Amniotic epithelial cell (primary cell): ENCODE results near the gene ANKRD29.

Source experiments
- DNase-seq: peaks from one replicate; pipeline ENCODE4 v3.0.0-alpha.2; 2010; ENCODE audit warnings: low read depth

Gene ANKRD29, protein sequence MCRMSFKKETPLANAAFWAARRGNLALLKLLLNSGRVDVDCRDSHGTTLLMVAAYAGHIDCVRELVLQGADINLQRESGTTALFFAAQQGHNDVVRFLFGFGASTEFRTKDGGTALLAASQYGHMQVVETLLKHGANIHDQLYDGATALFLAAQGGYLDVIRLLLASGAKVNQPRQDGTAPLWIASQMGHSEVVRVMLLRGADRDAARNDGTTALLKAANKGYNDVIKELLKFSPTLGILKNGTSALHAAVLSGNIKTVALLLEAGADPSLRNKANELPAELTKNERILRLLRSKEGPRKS

DNA sequence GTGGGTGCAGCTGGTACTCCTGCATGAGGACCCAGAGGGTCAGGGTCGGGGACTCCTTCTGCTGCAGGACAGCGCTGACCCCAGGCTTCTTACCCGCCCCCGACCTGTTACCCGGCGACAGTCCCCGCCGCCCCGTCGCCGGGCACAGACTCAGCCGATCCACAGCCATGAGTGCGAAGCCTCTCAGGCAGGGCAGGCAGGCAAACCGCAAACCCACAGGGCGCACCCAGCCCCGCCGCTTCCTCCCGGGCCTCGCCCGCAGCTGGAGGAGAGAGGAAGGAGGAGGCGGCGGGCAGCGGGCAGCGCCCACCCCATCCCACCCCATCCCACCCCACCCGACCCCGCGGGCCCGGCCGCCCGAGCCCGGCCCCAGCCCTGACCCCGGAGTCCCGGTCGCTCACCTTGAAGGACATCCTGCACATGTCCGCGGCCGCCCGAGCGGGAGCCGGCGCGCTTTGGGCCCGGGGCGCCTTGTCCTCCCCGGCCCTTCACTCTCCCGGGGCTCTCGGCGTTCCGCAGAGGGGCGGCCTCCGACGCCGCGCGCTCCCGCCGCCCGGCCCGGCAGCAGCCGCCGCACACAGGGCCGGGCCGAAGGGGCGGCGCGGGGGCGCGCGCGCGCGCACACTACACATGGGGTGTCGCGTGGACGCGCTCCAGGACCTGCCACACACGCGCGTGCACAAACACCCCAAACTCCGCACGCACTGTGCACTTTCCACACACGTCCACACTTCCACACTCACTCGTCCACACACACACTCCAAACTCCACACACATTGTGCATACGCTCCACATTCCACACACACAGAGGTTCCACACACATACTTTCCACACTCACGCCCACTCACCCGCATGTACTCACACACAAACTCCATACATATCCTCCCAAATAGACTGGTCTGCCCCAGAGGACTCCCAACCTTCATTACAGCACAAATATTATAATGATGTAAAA lies at the start of gene ANKRD29:
Gene ANKRD29 (minus strand): TSS at position 603 of the 955 bp plus-strand sequence. CDS start 181 bp downstream, at position 422.
- no peak for DNase-seq

DNA sequence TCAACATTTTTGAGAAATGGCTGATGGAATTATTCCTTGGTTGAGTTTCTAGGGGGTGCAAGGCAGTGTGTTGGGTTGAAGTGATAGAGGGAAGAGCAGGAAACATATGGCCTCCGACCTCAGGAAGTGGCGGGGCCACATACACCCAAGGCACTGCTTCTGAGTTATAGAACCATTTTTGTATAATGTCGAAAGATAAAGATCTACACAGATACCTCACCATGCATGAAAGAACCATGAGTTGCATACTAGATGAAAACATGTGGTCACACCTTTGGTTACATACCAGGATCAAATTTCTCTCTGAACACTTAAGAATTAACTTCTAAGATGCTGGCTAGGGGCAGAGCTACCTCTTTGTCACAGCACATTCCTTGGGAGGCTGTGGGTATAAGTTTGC lies 49.7 kb upstream of the ANKRD29 start:
- no peak for DNase-seq

DNA sequence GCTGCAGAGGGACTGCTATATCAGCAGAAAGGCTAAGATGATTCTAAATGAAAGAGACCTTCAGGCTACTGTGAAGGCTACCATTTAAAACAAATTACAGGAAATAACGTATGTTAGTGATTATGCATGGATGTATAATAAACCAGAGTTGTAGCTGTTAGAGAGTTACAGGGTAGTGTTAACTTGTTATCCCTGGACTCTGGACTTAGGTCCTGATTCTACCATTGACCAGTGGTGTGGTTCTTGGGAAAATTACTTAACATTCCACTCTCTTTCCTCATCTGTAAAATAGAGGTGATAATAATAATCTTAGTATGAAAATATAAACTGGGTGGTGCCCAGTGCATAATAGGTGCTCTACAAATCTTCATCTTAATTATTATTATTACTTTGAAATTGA lies 48.7 kb upstream of the ANKRD29 start:
- no peak for DNase-seq

DNA sequence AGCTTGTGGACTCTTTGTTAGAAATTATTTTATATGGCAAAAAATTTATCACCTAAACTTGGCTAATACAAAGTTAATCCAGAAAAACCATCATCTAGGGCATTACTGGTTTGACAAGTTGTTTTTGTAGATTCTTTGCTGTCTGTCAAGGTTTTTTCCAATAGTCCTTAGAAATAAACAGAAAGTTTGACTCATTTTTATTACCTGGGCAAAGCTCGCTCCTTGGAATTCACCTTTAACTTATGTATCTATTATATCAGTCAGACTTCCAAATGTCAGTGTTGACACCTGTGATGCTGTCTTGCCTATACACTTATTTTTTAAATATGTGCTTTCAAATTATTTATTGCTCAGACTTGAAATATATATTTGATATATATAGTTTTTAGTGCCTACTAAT lies 48.2 kb upstream of the ANKRD29 start:
- no peak for DNase-seq

DNA sequence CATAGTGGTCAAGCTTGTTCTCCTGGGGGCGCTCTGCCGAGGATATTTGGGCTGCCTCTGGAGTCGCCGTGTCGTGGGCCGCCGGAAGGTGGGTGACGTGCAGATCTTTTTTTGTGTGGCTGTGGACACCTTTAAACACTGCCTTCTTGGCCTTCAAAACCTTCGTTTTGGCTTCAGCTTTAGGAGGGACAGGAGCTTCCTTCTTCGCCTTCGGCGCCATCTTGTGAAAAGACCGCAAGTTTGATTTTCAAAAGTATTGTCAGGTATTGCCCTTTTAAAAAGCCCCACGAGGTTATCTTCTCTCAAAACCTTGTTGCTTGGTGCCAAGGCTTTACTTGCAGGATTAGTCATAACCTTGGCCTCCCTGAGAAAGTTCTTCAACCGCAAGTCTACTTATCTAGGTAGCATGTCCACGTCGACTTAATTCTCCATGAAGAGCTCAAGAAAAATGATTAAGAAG lies 47.4 kb upstream of the ANKRD29 start:
- DNase-seq = peak; percentile 99

DNA sequence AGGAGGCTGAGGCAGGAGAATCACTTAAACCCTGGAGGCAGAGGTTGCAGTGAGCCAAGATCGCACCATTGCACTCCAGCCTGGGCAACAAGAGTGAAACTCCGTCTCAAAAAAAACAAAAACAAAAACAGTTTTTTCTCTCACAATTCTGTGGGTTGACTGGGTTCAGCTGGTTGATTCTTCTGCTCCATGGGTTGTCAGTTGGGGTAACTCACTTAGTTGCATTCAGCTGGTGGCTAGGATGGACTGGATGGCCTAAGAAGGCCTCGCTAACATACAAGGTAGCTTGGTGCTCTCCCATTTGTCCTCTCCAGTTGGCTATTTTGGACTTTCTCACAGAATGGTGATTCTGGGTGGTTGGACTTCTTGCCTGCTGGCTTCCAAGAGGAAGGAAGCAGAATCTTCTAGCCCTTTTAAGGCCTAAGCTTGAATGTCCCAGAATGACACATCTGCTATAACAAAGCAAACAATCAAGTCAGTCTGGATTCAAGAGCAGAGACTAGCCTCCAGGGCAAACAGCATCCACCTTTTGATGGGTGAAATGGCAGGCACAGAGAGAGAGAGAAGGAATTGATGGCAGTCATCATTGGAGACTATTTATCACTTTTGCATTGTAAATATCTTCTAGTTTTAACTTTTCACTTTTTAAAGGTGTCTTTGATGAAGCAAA lies 44.4 kb upstream of the ANKRD29 start:
- DNase-seq = no peak

DNA sequence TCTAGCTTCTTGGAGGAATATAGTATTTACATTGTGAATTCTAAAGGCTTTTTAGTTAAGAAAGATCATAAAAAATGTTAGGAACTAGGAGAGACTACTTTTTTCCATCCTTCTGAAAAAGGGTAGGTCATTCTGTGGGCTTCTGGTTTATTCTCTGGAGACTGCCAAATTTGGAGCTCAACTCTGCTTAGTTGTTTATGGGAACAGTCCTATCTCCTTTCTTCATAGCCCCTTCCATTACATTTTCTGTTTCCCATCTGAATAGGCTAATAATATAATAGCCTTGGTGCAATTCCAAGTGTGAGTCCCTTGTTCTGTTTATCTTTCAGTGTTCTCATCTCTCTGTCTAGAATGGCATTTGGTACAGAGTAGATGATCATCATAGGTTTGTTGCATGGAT lies 42.1 kb upstream of the ANKRD29 start:
- no peak for DNase-seq

DNA sequence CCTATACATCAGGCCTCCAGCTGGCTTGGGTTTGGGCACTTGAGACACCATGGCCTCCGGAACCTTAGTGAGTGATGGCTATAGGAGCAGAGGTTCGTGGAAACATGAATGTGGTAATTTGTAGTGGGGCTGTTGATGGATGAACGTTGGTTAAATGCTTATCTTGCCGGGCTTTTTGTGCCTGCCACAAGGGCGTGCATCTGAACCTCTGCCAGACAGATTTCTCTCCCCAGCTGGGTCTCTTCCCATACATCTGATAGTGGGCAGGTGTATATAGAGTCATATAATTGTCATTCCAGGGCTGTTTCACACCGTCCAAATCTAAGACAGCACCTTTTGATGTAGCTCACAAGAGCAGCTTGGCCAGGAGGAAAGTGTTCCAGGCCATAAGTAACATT lies 41.3 kb upstream of the ANKRD29 start:
- DNase-seq = peak; percentile 87

DNA sequence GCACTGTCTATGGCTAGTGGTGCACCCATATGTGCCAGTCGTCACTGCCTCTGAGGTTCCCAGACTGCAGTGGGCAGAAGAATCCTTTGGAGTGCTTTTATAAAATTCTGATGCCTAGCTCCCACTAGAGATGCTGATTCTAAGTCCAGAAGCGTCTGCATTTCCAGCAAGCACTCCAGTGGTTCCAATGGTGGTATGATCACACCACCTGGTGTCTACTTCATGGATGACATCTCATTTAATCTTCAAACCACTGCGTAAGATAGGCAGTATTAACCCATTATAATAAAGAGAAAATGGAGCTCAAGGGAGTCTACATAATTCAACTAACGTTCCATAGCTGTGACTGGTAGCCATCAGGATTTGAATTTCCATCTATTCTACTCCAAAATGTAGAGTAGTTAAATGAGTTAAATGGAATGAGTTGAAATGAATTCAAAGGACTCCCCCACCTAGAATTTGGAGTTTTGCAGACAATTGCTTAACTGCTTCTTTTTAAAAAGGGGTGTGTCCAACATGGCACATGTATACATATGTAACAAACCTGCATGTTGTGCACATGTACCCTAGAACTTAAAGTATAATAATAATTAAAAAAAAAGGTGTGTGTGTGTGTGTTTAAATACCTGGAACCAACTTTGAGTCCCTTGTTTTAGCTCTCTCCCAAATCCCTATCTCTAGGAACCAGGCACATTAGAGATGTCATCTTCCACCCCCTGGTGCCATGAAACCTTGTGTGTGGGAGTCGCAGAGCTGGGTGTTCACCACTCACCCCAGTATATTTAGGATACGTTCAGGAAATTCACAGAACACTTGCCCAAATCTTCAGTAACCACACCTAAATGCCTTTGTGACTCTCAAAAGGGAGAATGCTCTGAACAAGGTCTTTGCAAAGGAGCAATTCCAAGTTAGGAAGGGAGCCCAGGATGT lies 40.6 kb upstream of the ANKRD29 start:
- peak; percentile 82 for DNase-seq

DNA sequence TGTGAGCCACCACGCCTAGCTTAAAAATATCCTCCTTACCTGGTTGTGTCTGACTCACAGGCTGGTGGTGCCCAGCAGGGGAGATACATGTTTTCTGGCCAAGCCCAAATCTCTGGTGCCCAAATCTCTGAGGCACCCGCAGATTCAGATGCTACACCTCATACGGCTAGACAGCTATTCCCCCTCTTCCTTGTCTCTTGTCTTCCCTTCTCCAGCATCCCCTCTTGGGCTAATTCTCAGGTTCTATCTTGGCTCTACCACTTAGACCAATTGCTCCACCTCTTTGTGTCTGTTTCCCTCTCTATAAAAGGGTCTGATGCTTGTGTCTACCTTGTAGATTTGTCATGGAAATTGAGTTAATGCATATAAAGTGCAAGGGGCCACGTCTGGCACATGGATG lies 39.9 kb upstream of the ANKRD29 start:
- DNase-seq = no peak

DNA sequence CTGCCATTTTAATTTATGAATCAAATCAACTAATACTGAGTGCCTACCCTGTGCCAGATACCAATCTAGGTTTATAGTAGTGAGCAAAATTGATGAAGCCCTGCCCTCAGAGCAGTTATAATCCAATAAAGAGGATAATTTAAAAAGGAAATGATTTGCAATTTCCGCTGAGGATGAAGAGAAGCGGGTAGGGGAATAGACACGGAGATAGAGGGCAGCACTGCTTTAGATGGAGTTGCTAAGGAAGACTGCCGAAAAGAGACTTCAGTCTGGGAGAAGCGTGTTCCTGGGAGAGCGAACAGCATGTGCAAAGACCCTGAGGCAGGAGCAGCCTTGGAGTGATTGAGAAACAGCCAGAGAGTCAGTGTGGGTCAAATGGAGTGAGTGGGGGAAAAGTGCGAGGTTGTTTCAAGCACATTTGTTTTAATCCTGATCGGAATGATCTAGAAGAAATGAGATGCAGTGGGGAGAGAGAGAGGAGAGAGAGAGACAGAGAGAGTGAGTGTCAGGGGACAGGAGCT lies 38.9 kb upstream of the ANKRD29 start:
- no peak for DNase-seq

DNA sequence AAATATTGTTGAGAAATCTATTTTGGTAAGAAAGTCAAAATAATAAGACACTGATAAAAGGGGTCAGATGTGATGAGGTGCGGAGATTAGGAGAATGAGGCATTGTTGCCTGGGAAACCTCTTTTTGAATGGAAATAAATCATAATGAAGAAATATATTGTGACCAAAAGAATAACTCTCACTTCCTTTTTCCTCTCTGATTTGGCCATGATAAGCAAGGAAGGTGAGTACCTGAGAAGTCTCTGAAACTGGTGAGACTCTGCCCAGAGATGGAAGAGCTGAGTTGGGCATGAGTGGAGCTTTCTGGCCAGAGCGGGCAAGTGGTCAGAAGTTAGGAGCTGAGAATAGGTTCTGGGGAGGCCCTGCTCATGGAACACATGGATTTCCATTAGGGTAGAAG lies 38.3 kb upstream of the ANKRD29 start:
- DNase-seq = no peak

DNA sequence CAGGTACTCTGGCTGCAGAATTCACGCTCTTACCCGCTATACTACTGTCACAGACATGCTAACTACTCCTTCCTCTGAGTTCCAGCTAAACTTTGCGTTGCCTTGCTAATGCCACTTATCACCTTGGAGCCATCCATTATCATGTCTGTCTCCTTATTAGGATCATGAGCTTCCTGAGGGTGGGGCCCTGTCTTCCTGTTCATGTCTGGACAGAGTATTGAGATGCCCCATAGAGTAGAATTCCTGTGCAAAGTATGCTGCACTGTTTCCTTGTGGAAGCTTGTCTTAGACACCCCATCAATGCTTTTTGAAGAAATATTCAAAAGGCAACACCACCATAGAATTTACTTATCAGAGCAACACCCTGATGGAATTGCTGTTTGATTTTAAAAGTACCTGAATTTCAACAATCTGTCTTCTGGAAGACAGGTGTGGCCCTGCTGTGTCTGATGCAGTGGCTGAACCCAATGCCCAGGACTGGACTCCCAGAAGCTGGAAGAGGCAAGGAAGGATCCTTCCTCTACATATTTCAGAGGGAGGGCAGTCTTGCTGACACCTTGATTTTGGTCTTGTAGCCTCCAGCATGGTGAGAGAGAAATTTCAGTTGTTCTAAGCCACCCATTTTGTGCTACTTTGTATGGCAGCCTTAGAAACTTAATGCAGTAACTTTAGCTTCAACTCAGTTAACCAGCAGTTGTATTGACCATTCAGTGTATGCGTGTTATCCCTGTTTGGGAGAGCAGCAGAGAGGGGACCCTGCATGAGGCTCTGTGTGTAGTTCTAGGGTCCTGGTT lies 32.1 kb upstream of the ANKRD29 start:
- no peak for DNase-seq

DNA sequence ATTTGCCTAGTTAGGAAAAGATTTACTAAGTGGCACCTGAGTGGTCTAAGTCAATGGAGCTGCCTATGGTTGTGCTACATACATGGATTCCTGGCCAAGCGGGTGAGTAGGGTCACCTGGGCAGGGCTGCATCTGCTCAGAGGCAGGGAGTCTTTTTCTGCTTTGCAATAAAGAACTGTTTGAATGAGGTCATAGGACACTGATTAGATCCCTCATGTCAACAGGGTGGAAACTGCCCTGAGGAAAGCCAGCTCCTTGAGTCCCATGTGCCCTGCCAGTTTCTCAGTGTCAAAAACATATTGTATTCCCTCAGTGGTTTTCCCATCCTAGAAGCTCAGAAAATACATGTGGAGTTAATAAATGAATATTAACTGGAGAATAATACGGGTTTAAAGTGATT lies 31.1 kb upstream of the ANKRD29 start:
- no peak for DNase-seq

DNA sequence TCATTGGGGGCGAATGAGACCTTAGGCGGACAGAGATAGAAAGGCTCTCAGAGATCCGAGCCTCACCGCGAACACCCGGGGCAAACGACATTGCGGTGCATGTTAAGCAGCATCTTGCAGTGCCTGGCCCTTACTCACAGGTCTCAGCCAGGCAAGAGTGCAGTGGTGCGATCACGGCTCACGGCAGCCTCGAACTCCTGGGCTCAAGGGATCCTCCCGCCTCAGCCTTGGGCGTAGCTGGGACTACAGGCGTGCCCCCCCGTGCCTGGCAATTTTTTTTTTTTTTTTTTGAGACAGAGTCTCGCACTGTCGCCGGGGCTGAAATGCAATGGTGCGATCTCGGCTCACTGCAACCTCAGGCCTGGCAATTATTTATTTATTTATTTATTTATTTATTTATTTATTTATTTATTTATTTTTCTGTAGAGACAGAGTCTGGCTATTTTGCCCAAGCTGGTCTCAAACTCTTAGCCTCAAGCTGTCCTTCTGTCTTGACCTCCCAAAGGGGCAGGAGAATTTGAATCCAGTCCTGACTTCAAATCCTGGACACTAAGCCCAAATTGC lies 27.9 kb upstream of the ANKRD29 start:
- DNase-seq = no peak

DNA sequence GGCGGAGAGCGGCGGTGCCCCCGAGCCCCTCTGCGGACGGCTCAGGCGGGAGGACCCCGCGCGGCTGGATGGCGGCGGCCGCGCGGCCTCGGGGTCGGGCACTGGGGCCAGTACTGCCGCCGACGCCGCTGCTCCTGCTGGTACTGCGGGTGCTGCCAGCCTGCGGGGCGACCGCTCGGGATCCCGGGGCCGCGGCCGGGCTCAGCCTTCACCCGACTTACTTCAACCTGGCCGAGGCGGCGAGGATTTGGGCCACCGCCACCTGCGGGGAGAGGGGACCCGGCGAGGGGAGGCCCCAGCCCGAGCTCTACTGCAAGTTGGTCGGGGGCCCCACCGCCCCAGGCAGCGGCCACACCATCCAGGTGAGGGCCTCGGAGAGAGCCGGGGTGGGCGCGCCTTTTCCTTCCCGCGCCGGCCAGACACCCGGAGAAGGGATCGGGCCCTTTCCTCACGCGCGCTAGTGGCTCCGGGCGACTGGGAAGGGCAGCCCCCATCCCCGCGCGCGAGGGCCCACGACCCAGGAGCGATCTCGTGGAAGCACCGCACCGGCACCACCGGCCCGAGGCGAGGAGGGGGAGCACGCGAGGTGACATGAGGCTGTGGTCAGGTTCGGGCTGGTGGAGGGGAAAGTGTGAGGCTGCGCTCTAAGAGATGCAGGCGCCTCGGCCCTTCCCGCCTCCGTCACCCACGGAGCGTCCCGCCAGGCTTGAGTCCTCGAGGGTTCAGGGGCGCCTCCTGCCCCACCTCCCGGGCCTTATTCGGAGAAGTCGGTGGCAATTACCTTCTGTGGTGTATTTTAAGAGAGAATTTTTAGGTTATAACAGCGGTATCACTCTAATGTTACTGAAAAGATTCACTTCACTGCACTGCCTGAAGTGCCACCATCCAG lies 27.1 kb upstream of the ANKRD29 start:
- DNase-seq = no peak

DNA sequence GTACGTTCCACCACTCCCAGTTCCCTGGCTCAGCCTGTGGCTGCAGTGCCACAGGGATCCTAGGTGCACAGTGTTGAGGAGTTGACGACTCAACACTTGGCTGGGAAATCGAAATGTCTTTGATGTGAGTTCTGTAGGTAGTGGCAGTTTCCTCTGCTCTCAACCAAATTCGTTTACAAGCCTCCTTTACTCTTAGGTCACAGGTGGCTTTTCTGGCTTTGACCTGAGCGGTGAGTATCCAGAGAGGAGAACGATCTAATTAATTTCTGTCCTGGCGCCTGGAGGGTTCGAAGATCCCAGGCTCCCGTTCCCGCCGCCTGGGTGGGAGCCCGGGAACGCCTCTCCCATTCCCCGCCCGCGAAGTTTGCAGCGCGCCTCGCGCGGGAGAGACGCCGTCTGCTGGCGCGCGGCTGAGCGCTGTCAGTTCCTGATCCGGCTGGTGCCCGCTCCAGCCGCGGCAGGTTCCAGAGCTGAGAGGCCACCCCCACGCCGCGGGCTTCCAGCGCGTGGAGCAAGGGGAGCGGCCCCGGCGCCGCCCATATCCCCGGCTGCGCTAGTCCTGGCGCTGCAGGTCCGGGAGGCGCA lies 26.4 kb upstream of the ANKRD29 start, which contains the start of gene LAMA3:
Gene LAMA3 (plus strand): TSS at position 423 of the 585 bp plus-strand sequence. CDS start 231 bp downstream, outside the sequence.
- peak; percentile 31 for DNase-seq

DNA sequence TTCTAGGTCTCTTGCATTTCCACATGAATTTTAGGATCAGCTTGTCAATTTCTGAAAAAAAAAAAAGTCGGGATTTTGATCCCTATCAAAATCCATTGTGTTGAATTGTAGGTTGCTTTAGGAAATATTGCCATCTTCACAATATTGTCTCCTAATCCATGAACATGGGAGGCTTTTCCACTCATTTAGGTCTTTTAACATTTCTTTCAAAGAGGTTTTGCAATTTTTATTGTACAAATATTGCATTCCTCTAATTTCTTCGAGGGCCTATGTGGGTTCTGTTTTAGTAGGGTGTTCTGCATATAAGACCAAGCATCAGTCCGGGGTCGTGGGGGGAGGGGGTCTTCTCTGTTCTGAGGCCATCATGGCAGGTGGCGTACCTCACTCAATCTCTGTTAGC lies 25.8 kb upstream of the ANKRD29 start:
- DNase-seq = no peak
